Neuronal stem cell (in vitro differentiated cells): Measurements from ENCODE around the gene PSMB11.

ENCODE experiments used
- DNase-seq: peaks from one replicate; pipeline ENCODE4 v3.0.0-alpha.2; 2013; ENCODE audit warnings: low spot score
- H2AFZ ChIP-seq: one replicate; pipeline ENCODE4 v1.6.1; 2013; ENCODE audit warnings: mild to moderate bottlenecking, low read length, inconsistent platforms
- H2AK5ac ChIP-seq: 2 replicates; pipeline ENCODE4 v1.6.1; 2013; ENCODE audit warnings: low read depth, mild to moderate bottlenecking, inconsistent platforms, low read length, moderate library complexity, mixed read lengths
- H2BK120ac ChIP-seq: 2 replicates; pipeline ENCODE4 v1.6.1; 2013; ENCODE audit warnings: low read depth, mild to moderate bottlenecking, inconsistent platforms, low read length, moderate library complexity, mixed read lengths
- H2BK12ac ChIP-seq: one replicate; pipeline ENCODE4 v1.6.1; 2013; ENCODE audit warnings: low read length, inconsistent platforms
- H2BK15ac ChIP-seq: 2 replicates; pipeline ENCODE4 v1.6.1; 2013; ENCODE audit warnings: mild to moderate bottlenecking, low read length, inconsistent platforms, mixed read lengths
- H2BK5ac ChIP-seq: one replicate; pipeline ENCODE4 v1.6.1; 2013; ENCODE audit warnings: inconsistent platforms, mild to moderate bottlenecking, low read length, moderate library complexity
- H3K14ac ChIP-seq: one replicate; pipeline ENCODE4 v1.6.1; 2013; ENCODE audit warnings: low read length, inconsistent platforms
- H3K18ac ChIP-seq: 2 replicates; pipeline ENCODE4 v1.6.1; 2013; ENCODE audit warnings: low read length, inconsistent platforms
- H3K23ac ChIP-seq: 2 replicates; pipeline ENCODE4 v1.6.1; 2013; ENCODE audit warnings: low read depth, mild to moderate bottlenecking, mixed read lengths, low read length, inconsistent platforms; ENCODE audit not compliant: poor library complexity
- H3K27ac ChIP-seq: replicated peaks from 3 replicates; pipeline ENCODE4 v1.5.1; 2013; ENCODE audit warnings: low read length, inconsistent platforms
- H3K27me3 ChIP-seq, 3 experiments: 2 replicates each; pipeline ENCODE4 v1.6.1; 2013; ENCODE audit warnings: low read length in 3 of 3, mild to moderate bottlenecking in 2 of 3, inconsistent platforms in 1 of 3, low read depth in 1 of 3, mixed read lengths in 1 of 3, moderate library complexity in 1 of 3; ENCODE audit not compliant: control insufficient read depth in 3 of 3, insufficient read depth in 3 of 3
- H3K36me3 ChIP-seq, 2 donors: replicated peaks in 1 of 2; 2 replicates each; pipeline ENCODE4 v1.6.1; 2013; ENCODE audit warnings: low read length in 2 of 2; ENCODE audit not compliant: control insufficient read depth in 2 of 2, insufficient read depth in 2 of 2
- H3K4ac ChIP-seq: 2 replicates; pipeline ENCODE4 v1.6.1; 2013; ENCODE audit warnings: inconsistent platforms, mild to moderate bottlenecking, low read length, moderate library complexity
- H3K4me1 ChIP-seq, 2 donors: 1 replicate in 1 of 2; 2 replicates in 1 of 2; pipeline ENCODE4 v1.6.1; 2013; ENCODE audit warnings: low read length in 2 of 2, low read depth in 1 of 2; ENCODE audit not compliant: control insufficient read depth in 2 of 2, insufficient read depth in 1 of 2
- H3K4me2 ChIP-seq: one replicate; pipeline ENCODE4 v1.6.1; 2013; ENCODE audit warnings: mild to moderate bottlenecking, low read length, inconsistent platforms; ENCODE audit not compliant: insufficient read depth, poor library complexity, severe bottlenecking
- H3K4me3 ChIP-seq, 2 donors: 2 replicates each; pipeline ENCODE4 v1.5.1; 2013; ENCODE audit warnings: low read length in 2 of 2, mild to moderate bottlenecking in 2 of 2, inconsistent platforms in 1 of 2, moderate library complexity in 1 of 2
- H3K79me1 ChIP-seq: one replicate; pipeline ENCODE4 v1.6.1; 2013; ENCODE audit warnings: low read depth, mild to moderate bottlenecking, inconsistent platforms, low read length, moderate library complexity
- H3K9ac ChIP-seq: one replicate; pipeline ENCODE4 v1.6.1; 2013; ENCODE audit warnings: mild to moderate bottlenecking, low read depth, low read length, inconsistent platforms; ENCODE audit not compliant: poor library complexity
- H3K9me3 ChIP-seq, 2 donors: replicated peaks in 1 of 2; 2 replicates each; pipeline versions ENCODE3 to v1.6.1; 2013; ENCODE audit warnings: low read length in 2 of 2, mild to moderate bottlenecking in 2 of 2, inconsistent platforms in 1 of 2, low read depth in 1 of 2, mixed read lengths in 1 of 2, moderate library complexity in 1 of 2; ENCODE audit not compliant: control insufficient read depth in 2 of 2, insufficient read depth in 1 of 2
- H4K8ac ChIP-seq: one replicate; pipeline ENCODE4 v1.6.1; 2013; ENCODE audit warnings: low read depth, mild to moderate bottlenecking, inconsistent platforms, low read length, moderate library complexity
- H4K91ac ChIP-seq: one replicate; pipeline ENCODE4 v1.6.1; 2013; ENCODE audit warnings: low read length, low read depth, mild to moderate bottlenecking, inconsistent platforms; ENCODE audit not compliant: poor library complexity
- WGBS, 2 donors: extraction: QIAGEN DNeasy Blood & Tissue Kit; methylation state at CpG; one replicate each; pipeline ENCODE4 v1.1.7; 2013; ENCODE audit warnings: missing lambda C conversion rate in 2 of 2, mixed read lengths in 1 of 2; ENCODE audit not compliant: insufficient read length in 2 of 2, insufficient replicate concordance in 1 of 2; ENCODE audit errors: extremely low coverage in 2 of 2; 5-methylcytosine and 5-hydroxymethylcytosine counted together

The PSMB11 gene

GRCh38 chr14:23069413-23069806 lies 27.4 kb downstream of the PSMB11 start:
- peaks cover 45 to 70% of the 10 kb centered on the region in 2 donors for H3K36me3 ChIP-seq
- peaks cover 5% of the 10 kb centered on the region for H3K79me1 ChIP-seq
- H2AFZ ChIP-seq: no peak overlapping the region
- no peak overlapping the region for H3K9ac ChIP-seq
- H4K8ac ChIP-seq: no peak overlapping the region
- H4K91ac ChIP-seq: no peak overlapping the region
- H3K4ac ChIP-seq: no peak overlapping the region
- no peak overlapping the region for H3K14ac ChIP-seq
- no peak overlapping the region for H2AK5ac ChIP-seq
- WGBS, 2 donors: no CpG with 5 or more reads among the region's 4 CpGs
- H2BK15ac ChIP-seq: no peak overlapping the region
- no peak overlapping the region for H2BK120ac ChIP-seq
- H3K27me3 ChIP-seq: no peaks in the 10 kb centered on the region
- H2BK12ac ChIP-seq: no peak overlapping the region
- H3K27ac ChIP-seq: peak overlapping the region; percentile 59
- H3K4me1 ChIP-seq: peaks cover 23 to 25% of the 10 kb centered on the region in 2 donors
- H3K18ac ChIP-seq: no peak overlapping the region
- no peaks in the 10 kb centered on the region for H3K9me3 ChIP-seq
- H3K4me3 ChIP-seq: peak overlapping the region in 1 of 2 donors; percentile 83
- no peak overlapping the region for H3K4me2 ChIP-seq
- no peak for DNase-seq
- H2BK5ac ChIP-seq: no peak overlapping the region
- H3K23ac ChIP-seq: no peak overlapping the region

DNA sequence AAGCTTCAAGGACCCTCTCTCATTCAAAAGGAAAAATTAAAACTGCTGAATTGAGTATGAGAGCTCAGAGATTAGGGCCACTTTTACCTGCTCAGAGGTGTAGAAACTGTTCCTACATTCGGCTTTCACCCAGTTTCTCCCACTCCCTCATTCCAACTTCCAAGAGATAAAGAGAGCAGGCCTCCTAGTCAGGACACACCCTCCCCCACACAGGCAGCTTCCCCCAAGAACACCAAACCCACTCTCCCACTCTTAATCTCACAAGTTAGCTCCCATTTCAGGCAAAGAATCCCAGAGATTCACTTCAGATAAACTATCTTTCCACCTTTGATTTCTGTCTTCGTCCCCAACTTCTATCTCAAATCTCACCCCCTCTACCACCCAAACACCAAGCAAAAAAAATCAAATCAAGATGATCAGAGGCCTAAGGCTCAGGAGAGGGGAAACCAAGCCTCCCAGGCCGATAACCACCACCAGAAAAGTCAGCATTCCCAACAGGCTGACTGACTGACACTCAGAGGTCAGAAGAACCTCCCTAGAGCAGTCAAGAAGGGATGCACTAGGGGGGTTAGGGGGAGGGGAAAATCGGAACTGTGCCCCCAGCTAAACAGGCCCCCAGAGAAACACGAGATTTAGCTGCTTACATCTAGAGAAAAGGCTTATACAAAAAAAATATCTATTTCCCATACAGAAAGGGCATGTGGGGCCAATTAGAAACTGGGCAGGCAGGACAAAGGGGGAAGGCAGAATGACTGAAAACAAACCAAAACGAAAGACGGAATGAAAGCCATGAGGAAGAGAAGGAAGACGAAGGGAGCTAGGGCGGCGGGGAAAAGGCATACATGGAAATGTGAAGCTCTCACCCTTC lies 28.5 kb downstream of the PSMB11 start:
- Histone ChIP-seq H2AK5ac (no peak overlapping the region), H2AFZ (no peak overlapping the region), H3K9ac (no peak overlapping the region), H3K27ac (peak overlapping the region; percentile 48), H3K4me3 (peak overlapping the region; percentile 83 to 84), H3K18ac (no peak overlapping the region), H4K8ac (no peak overlapping the region), H3K9me3 (no peaks in the 10 kb centered on the region), H3K36me3 (peaks cover 44 to 70% of the 10 kb centered on the region in 2 donors), H4K91ac (no peak overlapping the region), H2BK12ac (no peak overlapping the region), H2BK15ac (no peak overlapping the region), H2BK5ac (peak overlapping the region; percentile 35), H3K4me2 (peak overlapping the region; percentile 56), H3K27me3 (no peaks in the 10 kb centered on the region), H3K14ac (no peak overlapping the region), H3K23ac (no peak overlapping the region), H2BK120ac (no peak overlapping the region), H3K4me1 (peaks cover 23 to 25% of the 10 kb centered on the region in 2 donors), H3K4ac (no peak overlapping the region), H3K79me1 (peaks cover 5% of the 10 kb centered on the region)
- 100% methylated on average over 1 of the region's 10 CpGs for WGBS, 2 donors
- DNase-seq: no peak

DNA sequence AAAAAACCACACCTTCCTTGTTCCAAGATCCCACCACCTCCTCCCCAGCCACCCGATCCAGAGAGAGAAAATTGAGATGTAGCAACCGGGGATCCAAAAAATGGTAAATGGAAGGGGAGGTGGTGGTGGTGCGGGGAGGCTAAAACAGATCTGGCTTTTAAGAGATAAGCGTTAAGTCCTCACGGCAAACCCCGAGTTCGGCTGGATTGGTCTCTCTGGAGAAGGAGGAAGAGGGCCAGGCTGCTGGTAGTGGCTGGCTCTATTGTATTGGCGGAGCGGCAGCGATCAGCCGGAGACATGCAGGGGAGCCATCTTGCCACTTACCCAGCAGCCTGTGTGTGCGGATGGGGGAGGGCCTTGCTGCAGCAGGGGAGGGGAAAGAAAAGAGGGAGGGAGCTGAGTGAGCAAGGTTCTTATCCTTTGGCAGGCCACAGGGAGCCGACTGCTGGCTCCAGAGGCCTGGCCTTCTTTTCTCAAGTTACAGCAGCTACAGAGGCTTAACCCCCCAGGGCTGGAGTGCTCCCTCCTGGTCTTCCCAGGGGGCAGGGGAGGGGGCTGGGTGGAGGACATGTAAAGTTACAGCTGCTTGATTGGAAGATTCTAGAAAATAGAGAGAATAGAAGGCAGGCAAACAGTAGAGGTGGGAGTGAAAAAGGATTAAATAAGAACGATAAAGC lies 29.4 kb downstream of the PSMB11 start:
- peak overlapping the region; percentile 35 for H2BK5ac ChIP-seq
- no peaks in the 10 kb centered on the region for H3K9me3 ChIP-seq
- no peak overlapping the region for H4K91ac ChIP-seq
- H3K79me1 ChIP-seq: peaks cover 5% of the 10 kb centered on the region
- peak overlapping the region; percentile 83 to 84 for H3K4me3 ChIP-seq
- peak overlapping the region; percentile 45 for H3K4me2 ChIP-seq
- peak overlapping the region; percentile 70 for H3K27ac ChIP-seq
- H2AFZ ChIP-seq: peak overlapping the region; percentile 64
- peaks cover 42 to 70% of the 10 kb centered on the region in 2 donors for H3K36me3 ChIP-seq
- H3K4ac ChIP-seq: no peak overlapping the region
- peak overlapping the region; percentile 74 for H3K23ac ChIP-seq
- 100% methylated on average over 1 of the region's 14 CpGs; no CpG with 5 or more reads in 1 of the 2 donors for WGBS, 2 donors
- no peak overlapping the region for H2BK120ac ChIP-seq
- peaks cover 22 to 25% of the 10 kb centered on the region in 2 donors for H3K4me1 ChIP-seq
- H3K18ac ChIP-seq: peak overlapping the region; percentile 90
- H3K27me3 ChIP-seq: no peaks in the 10 kb centered on the region
- H2BK15ac ChIP-seq: no peak overlapping the region
- H3K9ac ChIP-seq: peak overlapping the region; percentile 66
- H4K8ac ChIP-seq: no peak overlapping the region
- H2AK5ac ChIP-seq: no peak overlapping the region
- H2BK12ac ChIP-seq: no peak overlapping the region
- DNase-seq: peak; percentile 82
- H3K14ac ChIP-seq: no peak overlapping the region
